HG03571 (cell line): Measurements from ENCODE around the gene PCLAF.
"Not testable (repeated sequence)": the region's sequence is repeated elsewhere in the genome, so short reads cannot be mapped to it uniquely, and the experiment has no call there.

ENCODE experiments used
- ATAC-seq: cut with Tn5 transposase; IDR thresholded peaks from one replicate; pipeline ENCODE4 v1.9.1; 2021; ENCODE audit not compliant: unreplicated experiment

PCLAF gene

DNA sequence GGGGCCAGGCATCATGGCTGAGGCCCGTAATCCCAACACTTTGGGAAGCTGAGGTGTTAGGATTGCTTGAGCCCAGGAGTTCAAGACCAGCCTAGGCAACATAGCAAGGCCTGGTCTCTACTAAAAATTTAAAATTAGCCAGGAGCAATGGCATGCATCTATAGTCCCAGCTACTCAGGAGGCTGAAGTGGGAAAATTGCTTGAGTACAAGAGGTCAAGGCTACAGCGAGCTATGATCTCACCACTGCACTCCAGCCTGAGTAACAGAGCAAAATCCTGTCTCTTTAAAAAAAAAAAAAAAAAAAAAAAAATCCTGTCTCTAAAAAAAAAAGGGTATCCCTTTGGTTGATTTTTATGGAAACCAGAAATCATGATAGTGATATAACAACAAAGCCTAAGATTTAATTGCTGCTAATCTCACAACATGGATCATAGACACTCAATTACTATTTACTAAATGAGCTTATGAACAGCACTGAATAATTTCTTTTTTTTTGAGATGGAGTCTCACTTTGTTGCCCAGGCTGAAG lies 12.1 kb downstream of the PCLAF start:
- no peak for ATAC-seq

- ATAC-seq = no peak
Measured at GRCh38 chr15:64361259-64361658, 20.0 kb downstream of the PCLAF start.

DNA sequence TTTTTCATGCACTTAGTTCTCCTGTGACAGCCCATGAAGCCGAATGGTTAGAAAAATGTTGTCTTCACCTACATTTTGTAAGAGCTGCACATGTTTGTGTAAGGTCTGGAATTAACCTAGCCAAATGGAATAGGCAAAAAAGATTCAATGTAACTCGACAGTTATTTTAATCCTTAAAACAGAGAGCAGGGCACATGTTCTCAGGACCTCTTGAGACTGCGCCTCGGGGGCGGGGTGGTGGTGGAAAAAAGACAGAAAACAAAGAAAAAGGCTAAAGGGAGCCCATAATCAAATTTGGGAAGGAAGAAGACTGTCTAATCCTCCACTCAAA lies 24.6 kb downstream of the PCLAF start:
- ATAC-seq = no peak

GRCh38 chr15:64355944-64356709 lies 25.1 kb downstream of the PCLAF start, which contains the start of gene CSNK1G1:
CSNK1G1 (minus strand) TSS chr15:64356173; CDS start chr15:64300499, 55,674 bp downstream.
- ATAC-seq = peak; percentile 93

GRCh38 chr15:64355348-64355943 lies 25.8 kb downstream of the PCLAF start:
- no peak for ATAC-seq

DNA sequence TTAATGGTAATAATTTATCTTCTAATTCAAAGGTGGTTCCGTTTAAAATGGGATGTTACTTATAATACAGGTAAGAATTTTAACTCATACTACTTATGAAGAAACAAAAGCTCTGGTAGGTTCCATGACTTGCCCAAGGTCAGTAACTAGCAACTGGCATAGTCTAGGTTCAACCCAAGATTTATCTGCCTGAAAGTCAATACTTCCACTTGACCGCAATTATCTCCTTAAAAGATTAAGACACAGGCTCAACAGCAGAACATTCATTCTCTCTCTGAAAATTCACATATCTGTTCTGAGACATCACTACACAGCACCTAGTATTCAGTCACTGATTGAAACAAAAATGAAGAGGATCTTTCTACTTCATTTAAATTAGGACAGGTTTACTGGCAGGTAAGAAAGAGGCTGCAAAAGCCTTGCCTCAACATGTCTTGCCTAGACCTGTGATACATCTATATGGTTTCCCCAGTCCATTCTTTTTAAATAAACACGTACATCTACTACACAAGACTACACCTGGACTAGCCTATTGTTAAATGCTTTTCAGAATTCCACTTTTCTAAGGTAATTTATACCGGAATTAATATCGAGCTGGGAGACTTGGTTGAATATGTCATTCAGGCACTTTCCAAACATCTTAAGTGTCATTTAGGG lies 26.4 kb downstream of the PCLAF start:
- no peak for ATAC-seq

DNA sequence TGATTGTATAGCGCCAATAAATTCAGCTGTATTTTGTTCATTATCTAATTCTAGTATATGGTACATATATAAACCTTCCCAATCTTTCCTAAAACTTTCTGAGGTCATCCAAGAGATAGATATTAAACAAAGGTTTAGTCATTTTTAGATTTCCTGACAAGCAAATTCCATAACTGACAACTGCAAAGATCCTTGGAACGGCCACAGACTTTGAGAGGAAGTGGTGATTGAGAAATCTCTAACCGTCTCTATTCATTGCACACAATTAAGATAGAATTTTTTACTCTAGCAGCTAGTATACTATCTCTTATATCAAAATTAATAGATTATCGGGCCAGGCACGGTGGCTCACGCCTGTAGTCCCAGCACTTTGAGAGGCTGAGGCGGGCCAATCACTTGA lies 30.0 kb downstream of the PCLAF start:
- ATAC-seq = no peak

- no peak for ATAC-seq
Measured at GRCh38 chr15:64349375-64349774, 31.9 kb downstream of the PCLAF start.

- no peak for ATAC-seq
Measured at GRCh38 chr15:64348455-64348854, 32.8 kb downstream of the PCLAF start.

DNA sequence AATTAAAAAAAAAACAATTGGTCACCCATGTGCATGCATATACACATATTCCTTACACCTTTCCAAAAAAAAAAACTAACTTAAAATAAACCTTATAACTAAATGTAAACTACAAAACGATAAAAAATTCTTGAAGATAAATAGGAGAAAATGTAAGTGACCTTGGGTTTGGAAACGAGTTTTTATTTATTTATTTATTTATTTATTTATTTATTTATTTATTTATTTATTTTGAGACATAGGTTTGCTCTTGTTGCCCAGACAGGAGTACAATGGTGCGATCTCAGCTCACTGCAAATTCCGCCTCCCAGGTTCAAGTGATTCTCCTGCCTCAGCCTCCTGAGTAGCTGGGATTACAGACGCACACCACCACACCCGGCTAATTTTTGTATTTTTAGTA lies 35.0 kb downstream of the PCLAF start:
- ATAC-seq = not testable (repeated sequence)

GRCh38 chr15:64344651-64345294 lies 36.5 kb downstream of the PCLAF start:
- no peak for ATAC-seq

- ATAC-seq = no peak
Measured at GRCh38 chr15:64343841-64344240, 37.4 kb downstream of the PCLAF start.

DNA sequence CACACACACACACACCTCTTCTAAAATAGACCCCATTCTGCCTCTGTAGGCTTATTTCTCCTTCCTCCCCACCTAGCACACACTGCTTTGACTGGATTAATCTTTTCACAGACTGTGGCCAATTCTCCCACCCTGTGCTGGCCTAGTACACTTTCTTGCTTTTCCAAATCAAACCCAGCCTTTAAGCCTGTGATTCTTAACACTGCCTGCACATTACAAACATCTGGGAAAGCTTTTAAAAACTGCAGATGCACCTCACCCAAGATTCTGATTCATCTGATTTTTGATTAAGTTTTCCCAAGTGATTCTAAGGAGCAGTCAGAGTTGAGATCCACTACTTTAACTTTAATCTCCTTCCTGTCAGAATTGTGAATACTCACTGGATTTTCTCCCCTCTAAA lies 38.0 kb downstream of the PCLAF start:
- no peak for ATAC-seq

DNA sequence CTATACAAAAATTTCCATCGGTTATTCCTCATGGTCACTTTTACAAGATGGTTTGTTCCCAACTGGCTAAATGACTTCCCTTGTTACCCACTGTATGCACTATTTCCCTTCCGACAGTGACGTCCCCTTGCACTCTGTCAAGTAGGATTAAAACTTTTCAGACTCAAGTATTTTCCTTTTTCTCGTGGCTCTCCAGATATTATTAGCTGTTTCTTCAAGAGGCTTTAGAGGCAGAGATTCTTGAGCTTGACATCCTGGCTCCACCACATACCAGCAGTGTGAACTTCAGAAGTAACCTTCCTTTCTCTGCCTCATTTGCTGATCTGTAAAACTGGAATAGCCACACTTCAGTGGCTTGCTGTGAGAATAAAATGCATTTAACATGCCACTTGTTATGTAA lies 39.3 kb downstream of the PCLAF start:
- ATAC-seq = no peak

DNA sequence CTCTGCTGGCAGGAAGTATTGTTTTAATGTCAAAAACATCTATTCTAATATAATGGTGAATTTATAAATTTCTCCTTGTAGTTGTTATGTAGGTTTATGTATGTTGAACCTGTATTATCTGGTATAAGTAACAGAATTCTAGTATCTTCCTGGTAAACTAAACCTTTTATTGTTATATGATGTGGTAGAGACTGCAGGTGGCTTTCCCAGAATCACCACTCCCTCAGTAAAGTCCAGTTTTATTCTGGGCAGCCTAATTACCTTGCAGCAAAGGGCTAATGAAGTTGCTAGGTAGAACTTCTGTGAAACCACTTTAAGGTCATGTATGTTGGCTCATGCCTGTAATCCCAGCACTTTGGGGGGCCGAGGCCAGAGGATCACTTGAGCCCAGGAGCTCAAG lies 40.9 kb downstream of the PCLAF start:
- no peak for ATAC-seq

GRCh38 chr15:64337761-64338160 lies 43.5 kb downstream of the PCLAF start:
- no peak for ATAC-seq

DNA sequence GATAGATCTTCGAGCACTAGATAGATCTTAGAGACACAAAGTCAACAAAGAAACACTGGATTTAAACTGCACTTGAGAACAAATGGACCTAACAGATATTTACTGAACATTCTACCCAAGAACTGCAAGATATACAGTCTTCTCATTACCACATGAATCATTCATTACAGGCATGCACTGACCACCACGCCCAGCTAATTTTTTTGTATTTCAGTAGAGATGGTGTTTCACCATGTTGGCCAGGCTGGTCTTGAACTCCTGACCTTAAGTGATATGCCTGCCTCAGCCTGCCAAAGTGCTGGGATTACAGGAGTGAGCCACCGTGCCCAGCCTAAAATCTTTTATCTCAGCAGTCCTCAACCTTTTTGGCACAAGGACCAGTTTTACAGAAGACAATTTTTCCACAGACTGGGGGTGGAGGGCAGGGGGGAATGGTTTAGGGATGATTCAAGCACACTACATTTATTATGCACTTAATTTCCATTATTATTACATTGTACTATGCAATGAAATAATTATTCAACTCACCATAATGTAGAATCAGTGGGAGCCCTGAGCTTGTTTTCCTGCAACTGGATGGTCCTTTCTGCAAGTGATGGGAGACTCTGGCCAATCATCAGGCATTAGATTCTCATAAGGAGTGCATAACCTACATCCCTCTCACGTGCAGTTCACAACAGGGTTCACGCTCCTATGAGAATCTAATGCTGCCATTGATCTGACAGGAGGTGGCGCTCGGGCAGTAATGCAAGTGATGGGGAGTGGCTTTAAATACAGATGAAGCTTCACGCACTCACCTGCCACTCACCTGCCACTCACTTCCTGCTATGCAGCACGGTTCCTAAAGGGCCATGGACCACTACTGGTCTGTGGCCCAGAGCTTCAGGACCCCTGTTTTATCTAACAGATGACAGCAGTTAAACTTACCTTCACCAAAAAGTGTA lies 47.0 kb downstream of the PCLAF start:
- ATAC-seq = no peak

DNA sequence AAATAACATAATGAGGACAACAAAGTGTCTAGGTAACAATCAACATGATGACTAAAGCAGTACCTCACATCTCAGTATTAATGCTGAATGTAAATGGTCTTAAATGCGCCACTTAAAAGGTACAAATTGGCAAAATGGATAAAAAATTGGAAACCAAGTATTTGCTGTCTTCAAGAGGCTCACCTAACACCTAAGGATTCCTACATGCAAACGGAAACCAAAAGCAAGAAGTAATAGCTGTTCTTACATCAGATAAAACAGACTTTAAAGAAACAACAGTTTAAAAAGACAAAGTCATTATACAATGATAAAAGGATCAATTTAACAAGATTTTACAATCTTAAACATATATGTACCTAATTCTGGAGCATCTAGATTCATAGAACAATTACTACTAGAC lies 47.7 kb downstream of the PCLAF start:
- no peak for ATAC-seq

- not testable (repeated sequence) for ATAC-seq
Measured at GRCh38 chr15:64331668-64332067, 49.6 kb downstream of the PCLAF start.

DNA sequence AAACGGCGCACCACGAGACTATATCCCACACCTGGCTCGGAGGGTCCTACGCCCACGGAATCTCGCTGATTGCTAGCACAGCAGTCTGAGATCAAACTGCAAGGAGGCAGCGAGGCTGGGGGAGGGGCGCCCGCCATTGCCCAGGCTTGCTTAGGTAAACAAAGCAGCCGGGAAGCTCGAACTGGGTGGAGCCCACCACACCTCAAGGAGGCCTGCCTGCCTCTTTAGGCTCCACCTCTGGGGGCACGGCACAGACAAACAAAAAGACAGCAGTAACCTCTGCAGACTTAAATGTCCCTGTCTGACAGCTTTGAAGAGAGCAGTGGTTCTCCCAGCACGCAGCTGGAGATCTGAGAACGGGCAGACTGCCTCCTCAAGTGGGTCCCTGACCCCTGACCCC lies 54.3 kb downstream of the PCLAF start:
- not testable (repeated sequence) for ATAC-seq
